ENCODE results near the gene TTC23.

TTC23 gene

GRCh38 chr15:99163271-99164062 lies 85.9 kb downstream of the TTC23 start:
- no peak for DNase-seq

GRCh38 chr15:99158626-99159412 lies 90.6 kb downstream of the TTC23 start:
- DNase-seq = no peak

GRCh38 chr15:99157456-99157855 lies 91.9 kb downstream of the TTC23 start:
- no peak for DNase-seq

- DNase-seq = no peak
Observed at GRCh38 chr15:99155961-99156443, 93.4 kb downstream of the TTC23 start.

- DNase-seq = no peak
Observed at GRCh38 chr15:99154271-99154670, 95.1 kb downstream of the TTC23 start.

GRCh38 chr15:99153026-99153535 lies 96.3 kb downstream of the TTC23 start:
- DNase-seq = no peak

- DNase-seq = no peak
Observed at GRCh38 chr15:99151156-99151555, 98.2 kb downstream of the TTC23 start.

- DNase-seq = no peak
Observed at GRCh38 chr15:99149366-99149765, 100.0 kb downstream of the TTC23 start.

GRCh38 chr15:99148851-99149276 lies 100.5 kb downstream of the TTC23 start:
- no peak for DNase-seq

GRCh38 chr15:99146661-99147060 lies 102.7 kb downstream of the TTC23 start:
- no peak for DNase-seq

- no peak for DNase-seq
Observed at GRCh38 chr15:99145778-99146177, 103.6 kb downstream of the TTC23 start.

- DNase-seq = no peak
Observed at GRCh38 chr15:99145005-99145404, 104.4 kb downstream of the TTC23 start.

GRCh38 chr15:99143655-99144610 lies 105.4 kb downstream of the TTC23 start:
- no peak for DNase-seq

- no peak for DNase-seq
Observed at GRCh38 chr15:99143242-99143641, 106.1 kb downstream of the TTC23 start.

GRCh38 chr15:99142562-99142961 lies 106.8 kb downstream of the TTC23 start:
- no peak for DNase-seq

GRCh38 chr15:99141943-99142342 lies 107.4 kb downstream of the TTC23 start:
- DNase-seq = no peak

GRCh38 chr15:99140590-99140989 lies 108.8 kb downstream of the TTC23 start:
- no peak for DNase-seq

- no peak for DNase-seq
Observed at GRCh38 chr15:99139276-99139675, 110.1 kb downstream of the TTC23 start.

GRCh38 chr15:99138491-99138982 lies 110.8 kb downstream of the TTC23 start:
- DNase-seq = no peak

- no peak for DNase-seq
Observed at GRCh38 chr15:99137877-99138276, 111.5 kb downstream of the TTC23 start.

GRCh38 chr15:99137111-99137546 lies 112.3 kb downstream of the TTC23 start:
- DNase-seq = no peak

GRCh38 chr15:99135194-99135593 lies 114.2 kb downstream of the TTC23 start:
- DNase-seq = no peak

All from NCI-H2029 treated with DMSO at 0.1 percent for 48 hours (cell line).